HG03097 (cell line): ENCODE data around the gene PGF.
"Not testable (repeated sequence)": the region's sequence is repeated elsewhere in the genome, so short reads cannot be mapped to it uniquely, and the experiment has no call there.

Experiments
- ATAC-seq: cut with Tn5 transposase; IDR thresholded peaks from one replicate; pipeline ENCODE4 v1.9.1; 2021; ENCODE audit not compliant: unreplicated experiment, low FRiP score

Gene PGF

DNA sequence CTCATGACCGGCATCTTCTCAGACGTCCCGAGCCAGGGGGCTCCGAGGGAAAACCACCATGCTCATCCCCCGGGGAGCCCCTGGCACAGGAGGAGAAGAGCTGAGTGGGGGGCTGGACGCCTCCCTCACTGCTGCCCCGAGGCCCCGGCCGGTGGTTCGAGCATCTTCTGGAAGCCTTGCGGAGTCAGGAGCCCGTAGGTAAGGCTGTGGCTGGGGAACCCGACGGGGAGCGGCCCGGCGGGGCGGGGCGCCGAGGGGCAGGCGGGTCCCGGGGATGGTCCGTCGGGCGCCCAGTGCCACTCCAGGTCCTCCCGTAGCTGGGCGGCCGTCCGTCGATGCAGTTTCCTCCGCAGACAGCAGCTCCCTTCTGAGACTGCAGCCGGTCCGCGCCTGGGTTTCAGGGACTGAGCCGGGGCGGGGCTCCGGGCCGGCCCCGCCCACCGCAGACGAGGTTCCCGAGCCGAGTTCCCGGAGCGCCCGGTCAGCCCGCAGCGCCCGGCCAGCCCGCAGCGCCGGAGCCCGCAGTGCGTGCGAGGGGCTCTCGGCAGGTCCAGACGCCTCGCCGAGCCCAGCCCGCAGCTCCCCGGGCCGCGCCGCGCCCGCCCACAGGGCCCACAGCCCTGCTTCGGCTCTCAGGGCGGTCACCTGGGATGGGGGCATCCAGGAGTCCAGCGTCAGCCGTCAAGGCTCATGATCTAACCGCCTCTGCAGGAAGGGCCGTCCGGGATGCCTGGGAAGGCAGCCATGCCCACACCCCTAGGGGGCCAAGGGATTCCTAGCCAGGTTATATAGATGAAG is at the start of gene PGF:
PGF (minus strand) TSS at position 369 of the 798 bp plus-strand sequence; CDS start at position 14, 355 bp downstream.
- ATAC-seq: no peak

DNA sequence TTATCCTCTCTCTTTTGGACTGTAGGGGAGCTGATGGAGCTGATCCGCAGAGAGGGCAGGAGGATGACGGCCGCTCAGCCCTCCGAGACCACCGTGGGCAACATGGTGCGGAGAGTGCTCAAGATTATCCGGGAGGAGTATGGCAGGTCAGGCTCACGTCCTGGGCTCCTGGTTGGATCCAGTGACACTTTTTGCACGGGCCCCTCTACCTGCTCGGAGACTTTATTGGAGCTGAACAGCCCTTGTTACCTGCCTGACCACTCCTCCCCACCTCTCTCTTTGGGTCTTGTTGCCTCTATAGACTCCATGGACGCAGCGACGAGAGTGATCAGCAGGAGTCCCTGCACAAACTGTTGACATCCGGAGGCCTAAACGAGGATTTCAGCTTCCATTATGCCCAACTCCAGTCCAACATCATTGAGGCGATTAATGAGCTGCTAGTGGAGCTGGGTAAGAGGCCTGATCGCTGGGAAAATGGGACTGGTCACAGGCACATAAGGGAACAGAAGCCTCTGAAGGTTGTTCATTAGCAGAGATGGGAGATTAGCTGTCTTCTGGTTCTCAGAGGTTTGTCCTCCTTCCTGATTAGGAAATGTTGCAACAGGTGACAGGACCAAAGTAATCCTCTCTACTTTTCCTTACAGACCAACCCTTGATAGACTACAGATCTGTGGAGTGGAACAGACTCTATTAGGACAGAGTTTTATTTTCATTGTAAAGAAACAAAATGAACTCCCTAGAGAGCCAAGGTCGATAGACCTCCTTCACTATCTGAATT is 48.0 kb upstream of the PGF start:
- ATAC-seq: no peak

DNA sequence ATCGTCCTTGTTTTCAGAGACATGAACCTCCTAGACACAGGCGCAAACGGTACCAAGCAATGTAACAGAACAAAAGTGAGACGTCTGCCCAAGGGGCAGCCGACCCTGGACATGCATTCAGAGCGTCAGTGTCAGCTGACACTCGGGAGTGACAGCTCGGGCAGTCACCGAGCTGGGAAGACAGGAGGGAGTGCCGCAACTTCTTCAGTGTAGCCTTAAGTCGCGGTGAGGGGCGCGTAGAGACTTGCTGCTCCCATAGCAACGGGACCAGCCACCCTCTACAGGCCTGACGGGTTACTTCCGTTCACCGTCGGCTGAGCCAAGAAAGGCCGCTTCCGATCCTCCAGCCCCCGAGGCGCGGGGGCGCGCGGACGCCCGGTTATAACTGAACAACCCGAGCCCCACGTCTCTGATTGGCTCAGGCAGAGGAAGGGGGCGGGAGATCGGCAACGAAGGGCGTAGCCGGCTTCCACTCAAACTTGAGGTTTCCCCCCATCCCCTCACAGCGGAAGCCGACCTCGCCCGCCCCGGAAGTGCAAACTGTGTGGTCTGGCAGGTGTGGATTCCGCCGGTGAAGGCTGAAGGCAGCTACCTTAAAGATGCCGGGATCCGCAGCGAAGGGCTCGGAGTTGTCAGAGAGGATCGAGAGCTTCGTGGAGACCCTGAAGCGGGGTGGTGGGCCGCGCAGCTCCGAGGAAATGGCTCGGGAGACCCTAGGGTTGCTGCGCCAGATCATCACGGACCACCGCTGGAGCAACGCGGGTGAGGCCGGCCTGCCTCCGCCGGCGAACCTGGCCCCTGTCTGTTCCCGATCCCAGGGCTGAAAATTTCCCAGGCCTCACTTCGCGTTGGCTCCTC is 47.2 kb upstream of the PGF start, which contains the start of gene EIF2B2:
EIF2B2 (plus strand) TSS at position 530 of the 858 bp plus-strand sequence; CDS start at position 600, 70 bp downstream.
- ATAC-seq: peak; percentile 95

GRCh38 chr14:75001899-75002298 is 46.5 kb upstream of the PGF start:
- no peak for ATAC-seq

GRCh38 chr14:75001261-75001660 is 45.9 kb upstream of the PGF start:
- no peak for ATAC-seq

- not testable (repeated sequence) for ATAC-seq
These were observed 40.4 kb upstream of the PGF start for GRCh38 chr14:74995781-74996180.

- not testable (repeated sequence) for ATAC-seq
These were observed 38.8 kb upstream of the PGF start for GRCh38 chr14:74994182-74994581.

DNA sequence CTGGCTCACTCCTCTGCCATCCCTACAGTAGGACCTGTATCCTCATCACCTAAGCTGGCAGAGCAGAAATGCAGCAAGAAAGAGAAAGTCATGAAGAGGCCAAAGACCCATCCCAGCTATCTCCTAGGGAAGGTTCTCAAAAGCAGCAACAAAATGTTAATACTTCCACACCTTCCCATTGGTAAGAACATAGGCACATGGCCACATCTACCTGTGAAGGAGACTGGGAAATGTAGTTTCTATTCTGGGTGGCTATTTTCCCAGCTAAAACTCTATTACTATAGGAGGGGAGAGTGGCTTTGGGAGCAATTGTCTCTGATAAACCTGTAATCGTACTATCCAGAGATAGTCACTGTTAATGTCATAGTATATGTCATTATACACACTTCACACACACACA is 33.6 kb upstream of the PGF start:
- ATAC-seq: no peak

- no peak for ATAC-seq
These were observed 32.7 kb upstream of the PGF start for GRCh38 chr14:74988131-74988530.

DNA sequence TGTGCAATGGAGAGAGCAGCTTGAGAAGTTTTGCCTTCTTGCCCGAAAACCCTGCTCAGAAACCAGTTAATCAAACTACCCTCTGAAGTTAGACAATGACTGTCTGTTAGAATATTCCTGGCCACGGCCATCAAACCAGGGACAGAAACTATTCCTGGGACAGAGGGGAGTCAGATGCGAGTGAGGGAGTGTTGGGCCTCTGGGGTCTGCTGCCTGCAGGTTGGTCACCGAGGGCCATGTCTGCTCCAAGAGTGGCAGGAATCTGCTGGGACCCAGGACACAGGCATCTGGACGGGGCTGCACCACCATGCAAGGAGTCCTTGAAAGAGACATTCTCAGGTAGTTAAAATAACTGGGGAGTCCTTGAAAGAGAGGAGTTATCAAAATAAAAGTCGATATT is 30.4 kb upstream of the PGF start:
- ATAC-seq: no peak

DNA sequence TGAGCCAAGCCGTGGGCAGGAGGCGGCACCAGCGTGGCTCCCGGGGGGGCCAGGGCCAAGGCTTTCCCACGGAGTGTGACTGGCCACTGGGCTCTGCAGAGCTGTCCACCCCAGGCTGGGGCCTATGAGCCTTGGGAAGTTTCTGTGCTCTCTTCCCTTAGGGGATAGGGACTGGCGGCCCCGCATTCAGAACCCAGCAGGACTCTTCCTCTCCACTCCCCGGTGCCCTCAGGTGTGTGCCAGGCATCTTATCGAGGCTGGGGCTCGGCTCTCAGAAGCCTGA is 29.6 kb upstream of the PGF start:
- no peak for ATAC-seq

- ATAC-seq: no peak
These were observed 29.0 kb upstream of the PGF start for GRCh38 chr14:74984236-74985027.

DNA sequence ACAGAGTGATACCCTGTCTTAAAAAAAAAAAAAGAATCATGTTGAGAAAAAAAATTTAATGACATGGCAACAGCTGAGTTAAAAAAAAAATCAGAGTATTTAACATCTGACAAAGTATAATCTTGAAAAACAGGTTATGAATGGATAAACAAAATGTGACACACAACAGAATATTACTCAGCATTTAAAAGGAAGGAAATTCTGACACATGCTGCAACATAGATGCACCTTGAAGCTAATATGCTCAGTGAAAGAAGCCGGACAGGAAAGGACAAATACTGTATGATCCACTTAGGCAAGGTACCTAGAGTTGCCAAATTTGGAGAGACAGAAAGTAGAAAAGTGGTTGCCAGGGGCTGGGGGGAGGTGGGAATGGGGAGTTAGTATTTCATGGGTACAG is 27.9 kb upstream of the PGF start:
- ATAC-seq: no peak

GRCh38 chr14:74982661-74983060 is 27.3 kb upstream of the PGF start:
- no peak for ATAC-seq

GRCh38 chr14:74981833-74982232 is 26.4 kb upstream of the PGF start:
- ATAC-seq: no peak

GRCh38 chr14:74981462-74981782 is 26.0 kb upstream of the PGF start:
- no peak for ATAC-seq

DNA sequence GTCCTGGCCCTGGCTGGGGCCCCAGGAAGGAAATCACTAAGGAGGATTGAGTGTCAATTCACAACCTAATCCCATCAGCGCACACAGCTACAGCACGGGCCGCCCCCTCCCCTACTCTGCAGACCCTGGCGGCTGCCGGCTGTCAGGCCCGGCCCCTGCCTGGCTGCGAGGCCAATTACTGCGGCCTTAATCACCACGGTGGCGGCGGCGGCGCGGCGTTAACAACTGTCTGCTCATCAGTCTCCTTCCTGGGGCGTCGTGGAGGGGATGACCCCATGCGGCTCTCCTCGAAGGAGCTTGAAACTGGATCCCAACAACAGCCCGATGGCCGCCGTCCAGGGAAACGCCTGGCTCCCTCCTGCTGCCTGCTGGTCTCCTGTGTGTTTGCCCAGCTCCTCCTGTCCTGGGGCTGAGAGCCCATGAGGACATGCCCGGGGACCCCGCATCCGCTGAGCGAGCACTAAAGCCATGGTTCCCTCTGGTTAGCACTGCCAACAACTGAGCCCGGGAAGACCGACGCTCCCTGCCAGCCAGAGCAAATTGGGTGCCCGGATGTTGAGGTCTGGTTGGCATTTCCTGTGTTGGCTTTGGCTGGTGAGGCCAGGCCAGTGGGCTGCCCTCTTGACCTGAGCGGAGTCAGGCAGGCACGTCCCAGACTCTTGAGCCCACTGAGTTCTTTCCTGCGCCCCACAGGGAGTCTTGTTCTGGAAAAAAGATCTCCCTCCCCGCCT is 25.5 kb upstream of the PGF start:
- no peak for ATAC-seq

DNA sequence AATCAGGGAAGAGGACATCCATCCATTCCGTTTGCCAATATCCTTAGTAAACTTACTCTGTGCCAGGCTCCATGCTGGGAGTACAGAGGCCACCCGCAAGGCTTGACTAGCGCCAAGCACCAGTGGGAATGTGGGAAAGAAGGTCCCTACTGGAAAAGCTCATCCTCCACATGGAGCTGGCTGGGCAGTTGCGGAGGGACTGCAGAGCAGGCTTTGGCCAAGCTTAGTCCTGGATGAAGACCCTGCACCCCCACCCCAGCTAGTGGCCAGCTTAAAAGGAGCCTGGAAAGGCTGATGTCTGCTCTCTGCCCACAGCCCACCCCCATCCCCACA is 25.0 kb upstream of the PGF start:
- no peak for ATAC-seq

DNA sequence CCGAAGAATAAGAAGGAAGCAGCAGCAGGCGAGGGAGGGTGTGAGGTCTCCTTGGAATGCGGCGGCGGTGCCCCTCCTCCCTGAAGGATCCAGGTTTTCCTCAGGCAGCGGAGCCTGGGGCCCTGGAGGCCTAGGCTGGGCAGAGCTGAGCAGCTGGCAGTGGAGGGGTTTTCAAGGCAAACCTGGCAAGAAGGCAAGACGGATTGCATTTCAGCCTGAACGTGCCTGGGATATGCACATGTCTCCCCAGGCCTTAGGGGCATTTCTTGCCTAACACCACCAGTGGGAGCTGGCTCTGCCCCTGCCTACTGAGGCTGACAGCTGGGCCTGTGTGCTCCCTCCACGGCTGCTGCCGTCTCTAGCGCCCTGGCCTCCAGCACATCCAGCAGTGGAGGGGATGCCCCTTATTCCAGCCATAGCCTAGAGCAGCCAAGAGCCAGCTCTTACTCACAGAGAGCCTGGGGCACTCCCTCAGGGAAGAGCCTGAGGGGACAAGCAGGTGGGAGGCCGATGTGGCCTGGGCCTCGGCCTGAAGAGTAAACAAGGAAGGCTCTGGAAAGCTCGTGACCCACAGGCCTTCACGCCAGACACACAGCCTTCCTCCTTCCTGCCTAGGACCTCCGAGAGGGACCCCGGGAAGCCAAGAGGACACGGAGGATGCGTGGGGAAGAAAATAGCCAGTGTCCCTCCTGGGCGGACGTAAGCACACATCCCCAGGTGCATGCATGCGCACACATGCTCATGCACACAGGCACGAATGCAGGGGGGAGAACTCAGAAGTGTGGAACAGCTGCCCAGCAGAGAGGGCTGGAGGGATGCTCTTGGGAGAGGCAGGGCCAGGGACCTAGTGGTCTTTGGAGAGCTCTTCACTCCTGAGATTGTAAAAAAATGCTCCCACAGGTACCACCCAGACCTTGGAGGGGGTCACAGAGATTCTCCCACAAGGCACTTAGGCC is 24.3 kb upstream of the PGF start:
- ATAC-seq: no peak
